Natural killer cell (primary cell): ENCODE data around the gene DCUN1D2. TPM values are rescaled to one million over a fixed set of nuclear protein-coding genes. Genes with fewer than 3 reads are reported as not detected.

ENCODE experiments used
- ATAC-seq, 3 donors: fragments of 150-1000 bp in 2 of 3; fragments of 200-7000 bp in 1 of 3; cut with Tn5 transposase; 1 replicate in 1 of 3; 2 replicates in 2 of 3; pipeline ENCODE4 v1.10.0; 2021; ENCODE audit warnings: mild to moderate bottlenecking in 2 of 3, moderate library complexity in 2 of 3
- DNase-seq, 2 donors: peaks; one replicate each; pipeline versions ENCODE4 v3.0.0 to v3.0.0-alpha.2; 2013 to 2021; ENCODE audit warnings: mixed read lengths in 1 of 2
- H3K27ac ChIP-seq: one replicate; pipeline ENCODE4 v1.5.1; 2013; ENCODE audit warnings: mild to moderate bottlenecking, low read length
- H3K27me3 ChIP-seq: one replicate; pipeline ENCODE4 v1.6.1; 2013; ENCODE audit warnings: low read length; ENCODE audit not compliant: control insufficient read depth, insufficient read depth
- H3K36me3 ChIP-seq: one replicate; pipeline ENCODE4 v1.6.1; 2013; ENCODE audit warnings: low read length; ENCODE audit not compliant: control insufficient read depth, insufficient read depth
- H3K4me1 ChIP-seq: one replicate; pipeline ENCODE4 v1.6.1; 2013; ENCODE audit warnings: low read length; ENCODE audit not compliant: control insufficient read depth, insufficient read depth
- H3K4me3 ChIP-seq: one replicate; pipeline ENCODE4 v1.5.1; 2013; ENCODE audit warnings: low read length
- H3K9me3 ChIP-seq: one replicate; pipeline ENCODE4 v1.6.1; 2013; ENCODE audit warnings: low read length; ENCODE audit not compliant: control insufficient read depth, insufficient read depth
- H3K27ac Mint-ChIP-seq, 2 donors: one replicate each; pipeline ENCODE4 v1.8.0; 2022; ENCODE audit warnings: mild to moderate bottlenecking in 2 of 2, mixed read lengths in 2 of 2, moderate library complexity in 1 of 2
- H3K27me3 Mint-ChIP-seq, 2 donors: one replicate each; pipeline ENCODE4 v1.8.0; 2022; ENCODE audit warnings: low read depth in 2 of 2, mixed read lengths in 2 of 2
- H3K36me3 Mint-ChIP-seq: one replicate; pipeline ENCODE4 v1.8.0; 2022; ENCODE audit warnings: mixed read lengths
- H3K4me1 Mint-ChIP-seq, 2 donors: one replicate each; pipeline ENCODE4 v1.8.0; 2022; ENCODE audit warnings: mixed read lengths in 2 of 2
- H3K4me3 Mint-ChIP-seq: one replicate; pipeline ENCODE4 v1.8.0; 2022; ENCODE audit warnings: mild to moderate bottlenecking, moderate library complexity, mixed read lengths
- H3K9me3 Mint-ChIP-seq, 2 donors: one replicate each; pipeline ENCODE4 v1.8.0; 2022; ENCODE audit warnings: mixed read lengths in 2 of 2
- WGBS: methylation state at CpG from one replicate; pipeline ENCODE4 v1.1.7; 2013; ENCODE audit warnings: missing lambda C conversion rate; ENCODE audit not compliant: insufficient coverage; 5-methylcytosine and 5-hydroxymethylcytosine counted together
- intact Hi-C: fragments of 100-400 bp; cut with micrococcal nuclease; formaldehyde crosslinking; loops from one replicate; pipeline ENCODE4 v1.14.2; 2022
- total RNA-seq, 4 donors: library from RNA; stranded (reverse); fragments of 120-200 nt in 1 of 4; gene quantifications; one replicate each; pipeline versions ENCODE4 v1.2.3 to v1.2.4, GENCODE V29; 2013 to 2022
- TF ChIP-seq, protein P1 (sequence below): fragments of 200-600 bp; IDR thresholded peaks from one replicate; pipeline ENCODE4 v1.8.0; 2022; ENCODE audit warnings: antibody characterized with exemption

The DCUN1D2 gene
- total RNA-seq, 3 donors from 2014 or later (not counting 1 experiment from before 2014, with no cell fraction given): 26.1 to 33.9 (median 27.1) TPM

DNA sequence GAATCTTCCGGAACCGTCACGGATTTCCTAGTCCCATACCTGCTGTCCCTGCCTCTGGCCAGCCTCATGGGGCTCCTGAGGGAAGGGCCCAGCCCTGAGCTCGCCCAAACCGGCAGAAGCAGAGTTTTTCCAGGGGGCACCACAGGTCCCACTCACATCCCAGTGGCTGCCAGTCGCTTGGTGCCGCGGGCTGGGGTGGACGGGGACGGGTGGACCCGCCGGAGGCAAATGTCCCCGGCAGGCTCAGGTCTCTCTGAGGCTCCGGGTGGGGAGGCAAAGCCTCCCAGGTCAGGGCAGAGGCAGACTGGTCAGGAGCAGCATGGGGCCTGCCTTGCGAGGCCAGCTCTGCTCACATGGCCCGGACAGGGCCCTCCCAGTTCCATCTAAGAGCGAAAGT, 62.0 kb downstream of the DCUN1D2 start:
- intact Hi-C loops: no loop called here
- WGBS: 91% methylated on average over 17 of the region's 17 CpGs
- Histone ChIP-seq H3K27ac (no peak overlapping the region), H3K36me3 (no peaks in the 10 kb centered on the region), H3K4me1 (no peaks in the 10 kb centered on the region), H3K27me3 (no peaks in the 10 kb centered on the region), H3K4me3 (no peak overlapping the region), H3K9me3 (no peaks in the 10 kb centered on the region)
- ATAC-seq: no peak
- no peaks in the 10 kb centered on the region for H3K27me3 Mint-ChIP-seq
- TF ChIP-seq, protein P1, sequence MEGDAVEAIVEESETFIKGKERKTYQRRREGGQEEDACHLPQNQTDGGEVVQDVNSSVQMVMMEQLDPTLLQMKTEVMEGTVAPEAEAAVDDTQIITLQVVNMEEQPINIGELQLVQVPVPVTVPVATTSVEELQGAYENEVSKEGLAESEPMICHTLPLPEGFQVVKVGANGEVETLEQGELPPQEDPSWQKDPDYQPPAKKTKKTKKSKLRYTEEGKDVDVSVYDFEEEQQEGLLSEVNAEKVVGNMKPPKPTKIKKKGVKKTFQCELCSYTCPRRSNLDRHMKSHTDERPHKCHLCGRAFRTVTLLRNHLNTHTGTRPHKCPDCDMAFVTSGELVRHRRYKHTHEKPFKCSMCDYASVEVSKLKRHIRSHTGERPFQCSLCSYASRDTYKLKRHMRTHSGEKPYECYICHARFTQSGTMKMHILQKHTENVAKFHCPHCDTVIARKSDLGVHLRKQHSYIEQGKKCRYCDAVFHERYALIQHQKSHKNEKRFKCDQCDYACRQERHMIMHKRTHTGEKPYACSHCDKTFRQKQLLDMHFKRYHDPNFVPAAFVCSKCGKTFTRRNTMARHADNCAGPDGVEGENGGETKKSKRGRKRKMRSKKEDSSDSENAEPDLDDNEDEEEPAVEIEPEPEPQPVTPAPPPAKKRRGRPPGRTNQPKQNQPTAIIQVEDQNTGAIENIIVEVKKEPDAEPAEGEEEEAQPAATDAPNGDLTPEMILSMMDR: no peak
- no peaks in the 10 kb centered on the region for H3K4me1 Mint-ChIP-seq
- H3K36me3 Mint-ChIP-seq: no peaks in the 10 kb centered on the region
- no peak overlapping the region for H3K4me3 Mint-ChIP-seq
- no peaks in the 10 kb centered on the region for H3K9me3 Mint-ChIP-seq
- DNase-seq: no peak
- no peak overlapping the region for H3K27ac Mint-ChIP-seq

DNA sequence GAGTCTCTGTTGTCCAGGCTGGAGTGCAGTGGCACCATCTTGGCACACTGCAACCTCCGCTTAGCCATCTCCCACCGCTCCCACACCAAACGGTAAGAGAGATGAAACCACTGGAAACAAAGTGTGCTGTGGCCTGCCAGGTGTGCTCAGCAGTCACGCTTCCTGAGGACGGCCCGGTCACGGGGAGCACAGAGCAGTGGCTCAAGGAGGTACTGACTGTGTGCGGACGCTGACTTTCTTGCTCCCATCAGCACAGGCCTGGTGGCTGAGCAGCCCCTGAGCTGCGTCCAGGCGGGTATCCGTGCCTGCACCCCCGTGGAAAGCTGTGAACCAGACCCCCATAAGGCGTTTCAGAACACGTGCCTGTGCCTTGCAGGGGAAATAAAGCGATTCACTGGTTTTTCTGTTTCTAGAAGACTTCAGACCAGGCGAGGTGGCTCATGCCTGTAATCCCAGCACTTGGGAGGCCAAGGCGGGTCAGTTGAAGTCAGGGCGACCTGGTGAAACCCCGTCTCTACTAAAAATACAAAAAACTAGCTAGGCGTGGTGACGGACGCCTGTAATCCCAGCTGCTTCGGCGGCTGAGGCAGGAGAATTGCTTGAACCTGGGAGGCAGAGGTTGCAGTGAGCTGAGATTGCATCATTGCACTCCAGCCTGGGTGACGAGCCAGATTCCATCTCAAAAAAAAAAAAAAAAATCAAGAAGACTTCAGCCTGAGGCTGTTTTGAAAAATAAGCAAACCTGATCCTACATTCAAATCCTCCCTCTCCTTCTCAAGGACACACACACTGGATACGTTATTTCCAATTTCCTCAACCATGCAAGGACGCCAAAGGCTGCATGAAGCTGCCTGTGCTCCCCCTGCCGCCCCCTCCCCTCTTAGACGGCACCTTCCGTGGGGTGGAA, 62.7 kb downstream of the DCUN1D2 start:
- TF ChIP-seq, protein P1: no peak
- H3K27me3 Mint-ChIP-seq: no peaks in the 10 kb centered on the region
- no peaks in the 10 kb centered on the region for H3K9me3 Mint-ChIP-seq
- H3K4me1 Mint-ChIP-seq: no peaks in the 10 kb centered on the region
- H3K4me1 ChIP-seq: no peaks in the 10 kb centered on the region
- no peaks in the 10 kb centered on the region for H3K27me3 ChIP-seq
- H3K27ac ChIP-seq: no peak overlapping the region
- no peaks in the 10 kb centered on the region for H3K36me3 Mint-ChIP-seq
- no peaks in the 10 kb centered on the region for H3K36me3 ChIP-seq
- no peak for ATAC-seq
- H3K4me3 Mint-ChIP-seq: no peak overlapping the region
- DNase-seq: no peak
- 89% methylated on average over 31 of the region's 31 CpGs for WGBS
- no peak overlapping the region for H3K4me3 ChIP-seq
- intact Hi-C loops: no loop called here
- no peaks in the 10 kb centered on the region for H3K9me3 ChIP-seq
- no peak overlapping the region for H3K27ac Mint-ChIP-seq

DNA sequence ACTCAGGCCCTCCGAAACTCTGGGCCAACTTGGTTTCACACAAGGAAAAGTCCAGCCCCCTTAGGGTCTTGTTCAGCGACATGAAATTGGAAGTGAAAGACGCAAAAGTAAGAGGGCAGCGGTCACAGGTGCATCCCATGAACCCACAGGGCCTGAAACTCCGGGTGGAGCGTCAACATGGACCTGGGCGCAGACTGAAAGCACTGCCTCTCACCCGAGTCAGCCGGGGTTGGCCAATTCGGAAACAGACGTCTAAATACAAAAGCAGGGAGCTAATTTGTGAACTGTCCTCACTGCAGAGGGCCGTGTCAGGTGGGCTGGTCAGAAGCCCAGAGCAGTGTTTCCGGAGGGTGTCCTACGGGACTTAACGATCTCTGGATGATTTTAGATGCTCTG, 63.9 kb downstream of the DCUN1D2 start:
- no peak overlapping the region for H3K4me3 Mint-ChIP-seq
- no peak for DNase-seq
- no peaks in the 10 kb centered on the region for H3K4me1 Mint-ChIP-seq
- intact Hi-C loops: no loop called here
- H3K36me3 Mint-ChIP-seq: no peaks in the 10 kb centered on the region
- Histone ChIP-seq H3K27me3 (no peaks in the 10 kb centered on the region), H3K4me1 (no peaks in the 10 kb centered on the region), H3K27ac (no peak overlapping the region), H3K4me3 (no peak overlapping the region), H3K9me3 (no peaks in the 10 kb centered on the region), H3K36me3 (no peaks in the 10 kb centered on the region)
- WGBS: 90% methylated on average over 15 of the region's 15 CpGs
- ATAC-seq: no peak
- TF ChIP-seq, protein P1: no peak
- no peaks in the 10 kb centered on the region for H3K9me3 Mint-ChIP-seq
- no peak overlapping the region for H3K27ac Mint-ChIP-seq
- no peaks in the 10 kb centered on the region for H3K27me3 Mint-ChIP-seq
